Head of caudate nucleus (tissue), 42 donors: Measurements from ENCODE around the gene GRID1.

Experiments used
- DNase-seq, 42 donors: peaks; one replicate each; pipeline versions ENCODE4 v3.0.0 to v3.0.0-alpha.2; 2020 to 2021; ENCODE audit warnings: mixed read lengths in 7 of 42
- intact Hi-C: fragments of 100-400 bp; cut with DNase I; formaldehyde crosslinking; loops from one replicate; pipeline ENCODE4 v1.15.0; 2022

GRID1 gene

DNA sequence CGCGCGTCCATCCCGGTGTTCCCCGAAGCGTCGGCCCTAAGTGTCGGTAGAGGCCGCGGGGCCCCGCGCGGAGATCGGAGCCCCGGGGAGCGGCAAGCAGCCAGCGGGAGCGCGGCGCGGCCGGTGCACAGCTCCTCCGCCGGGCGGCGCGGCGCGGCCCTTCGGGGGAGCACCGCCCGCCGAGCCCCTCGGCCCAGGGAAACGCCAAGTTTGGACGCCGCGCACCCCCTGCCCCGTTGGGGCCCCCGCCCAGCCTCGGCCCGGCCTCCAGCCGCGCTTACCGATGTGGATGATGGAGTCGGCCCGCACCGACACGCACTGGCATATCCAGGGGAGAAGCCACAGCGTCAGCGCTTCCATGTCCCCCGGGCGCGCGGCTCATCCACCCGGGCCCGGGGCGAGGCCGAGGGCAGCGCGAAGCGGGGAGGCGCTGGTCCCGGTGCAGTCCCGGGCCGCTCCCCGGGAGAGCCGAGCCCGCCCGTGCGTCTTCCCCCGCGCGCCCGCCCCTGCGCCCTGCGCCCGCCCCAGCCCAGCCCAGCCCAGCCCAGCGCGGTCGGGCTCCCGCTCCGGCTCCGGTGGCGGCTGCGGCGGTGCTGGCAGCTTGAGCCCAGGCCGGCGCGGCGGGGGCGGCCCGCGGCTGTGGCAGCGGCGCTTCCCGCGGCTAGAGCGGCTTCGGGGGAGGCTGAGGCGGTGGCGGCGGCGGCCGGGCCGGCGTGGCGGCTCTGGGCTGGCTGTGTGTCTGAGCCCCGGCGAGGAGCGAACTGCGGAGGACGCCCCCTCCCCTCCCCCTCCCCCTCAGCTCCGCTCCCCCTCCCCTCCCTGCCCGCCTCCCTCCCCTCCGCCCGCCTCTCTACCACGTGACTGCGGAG lies at the start of gene GRID1:
Gene GRID1 (minus strand): TSS at position 763 of the 869 bp plus-strand sequence.
- DNase-seq, result peak; percentile 17 to 92 (median 82)
- intact Hi-C loops, result loop anchor here (10.0 kb wide), 1 partner anchor 261 kb away; no protein-coding TSS in a partner anchor

DNA sequence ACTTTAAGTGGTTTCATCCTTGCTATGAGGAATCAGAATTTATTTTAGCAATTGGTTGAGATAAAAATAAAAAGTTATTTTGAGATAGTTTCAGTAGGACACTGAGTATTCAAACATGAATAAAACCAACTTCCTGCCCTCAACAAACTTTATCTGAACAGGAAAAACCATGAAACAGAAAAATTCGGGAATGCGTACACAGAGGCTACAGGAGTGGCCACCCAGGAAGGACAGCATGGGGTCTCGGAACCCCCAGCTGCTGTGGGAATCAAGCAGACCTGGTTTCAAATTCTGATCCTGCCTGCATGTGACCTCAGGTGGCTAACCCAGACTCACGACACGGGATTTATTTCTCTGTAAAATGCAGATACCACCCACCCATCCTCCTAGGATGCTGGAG lies 49.0 kb upstream of the GRID1 start:
- intact Hi-C loops, result no loop called here
- no peak for DNase-seq

DNA sequence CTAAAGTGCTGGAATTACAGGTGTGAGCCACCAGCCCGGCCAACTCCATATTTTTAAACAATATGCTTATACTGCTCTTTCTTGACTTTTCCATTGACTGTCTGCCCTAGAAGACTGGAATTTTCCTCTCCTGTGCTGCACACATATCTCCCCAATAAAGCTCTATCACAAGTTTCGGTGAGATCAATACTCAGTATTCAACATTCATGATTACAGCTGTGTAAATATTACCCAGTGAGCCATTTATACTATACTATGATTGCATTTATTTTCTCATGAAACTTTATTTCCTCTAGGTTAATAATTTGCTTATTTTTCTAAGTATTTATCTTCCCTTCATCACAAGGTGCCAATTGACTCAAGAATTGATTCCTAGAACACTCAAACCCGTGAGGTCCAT lies 48.5 kb upstream of the GRID1 start:
- DNase-seq, result no peak
- intact Hi-C loops, result no loop called here

DNA sequence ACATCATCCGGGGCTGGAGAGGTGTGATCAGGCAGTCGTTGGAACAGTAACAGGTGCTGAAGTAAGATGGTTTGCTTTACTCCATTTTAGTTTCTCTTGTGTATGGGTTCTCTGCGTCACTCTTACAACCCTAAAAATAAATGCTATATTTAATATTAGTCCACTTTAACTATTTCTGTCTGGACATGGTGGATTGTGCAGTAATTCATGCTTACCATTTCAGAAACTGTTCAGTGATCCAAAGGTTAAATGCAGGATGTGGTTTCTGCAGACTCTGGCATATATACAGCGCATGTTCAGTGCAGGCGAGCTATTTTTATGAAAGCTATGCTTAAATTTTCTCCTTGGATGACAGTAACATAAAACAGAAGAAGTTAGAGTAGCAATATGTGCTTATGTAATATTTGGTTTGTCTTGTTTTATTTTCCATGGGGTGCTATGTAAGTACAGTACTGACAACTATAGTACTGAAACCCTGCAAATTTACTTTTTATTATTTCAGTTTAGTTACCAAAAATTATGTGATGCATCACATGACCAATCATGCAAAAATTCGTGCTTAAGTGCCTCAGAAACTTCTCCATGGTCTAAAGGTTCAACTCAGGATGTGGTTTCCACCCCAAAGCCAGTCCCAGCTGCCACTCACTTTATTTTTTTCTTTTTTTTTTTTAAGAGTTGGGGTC lies 46.6 kb upstream of the GRID1 start:
- intact Hi-C loops, result no loop called here

DNA sequence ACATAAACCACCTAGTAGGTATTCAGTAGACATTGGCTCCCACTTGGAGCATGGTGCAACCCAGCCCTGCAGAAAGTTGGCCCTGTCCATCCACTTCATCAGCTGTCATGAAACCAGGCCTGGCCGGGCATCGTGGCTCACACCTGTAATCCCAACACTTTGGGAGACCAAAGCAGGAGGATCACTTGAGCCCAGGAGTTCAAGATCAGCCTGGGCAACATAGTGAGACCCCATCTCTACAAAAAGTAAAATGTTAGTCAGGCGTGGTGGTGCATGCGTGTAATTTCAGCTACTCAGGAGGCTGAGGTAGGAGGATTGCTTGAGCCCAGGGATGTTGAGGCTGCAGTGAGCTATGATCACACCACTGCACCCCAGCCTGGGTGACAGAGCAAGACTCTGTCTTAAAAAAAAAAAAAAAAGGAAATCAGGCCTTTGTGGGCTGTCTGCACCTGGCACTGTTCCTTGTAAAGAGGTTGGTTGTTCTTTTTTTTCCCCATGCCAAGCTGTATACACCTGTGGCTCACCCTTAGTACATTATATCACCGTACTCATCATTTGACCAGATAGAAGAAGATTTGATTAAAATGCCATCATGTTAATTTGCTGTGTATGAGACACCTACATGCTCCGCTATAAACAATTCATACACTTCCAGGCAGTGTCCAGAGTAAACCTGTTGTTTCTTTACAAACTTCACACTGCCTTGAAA lies 45.4 kb upstream of the GRID1 start:
- intact Hi-C loops, result no loop called here
- DNase-seq, result no peak

More for the DNA sequence above, 46.6 kb upstream of the GRID1 start:
- DNase-seq, result peak in 8 of 42 donors; percentile 16 to 57 (median 40)

DNA sequence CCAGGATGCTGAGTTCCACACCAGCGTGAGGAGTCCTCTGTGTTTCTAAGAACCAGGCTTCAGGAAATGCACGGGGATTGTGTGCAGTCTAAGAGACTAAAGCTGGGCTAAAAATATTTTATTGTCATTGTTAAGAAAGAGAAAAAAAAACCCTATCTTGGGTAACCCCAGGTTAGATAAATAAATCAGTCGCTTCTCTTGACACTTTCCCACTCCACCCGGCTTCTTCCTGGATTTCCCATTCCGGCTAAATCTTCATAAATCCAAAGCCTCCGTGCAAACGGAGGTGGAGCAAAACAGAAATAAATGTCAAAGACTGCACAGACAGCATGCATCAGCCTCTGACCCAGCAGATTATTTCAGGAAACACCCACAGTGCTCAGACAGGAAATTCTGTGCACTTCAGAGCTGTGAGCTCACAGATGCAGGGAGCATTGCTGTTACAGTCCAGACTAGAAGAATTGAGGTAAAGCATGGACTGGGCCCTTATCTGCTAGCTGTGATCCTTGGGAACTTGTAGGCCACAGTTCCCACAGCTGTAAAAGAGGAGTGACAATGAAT lies 44.8 kb upstream of the GRID1 start:
- DNase-seq, result peak in 34 of 42 donors; percentile 32 to 91 (median 62)

DNA sequence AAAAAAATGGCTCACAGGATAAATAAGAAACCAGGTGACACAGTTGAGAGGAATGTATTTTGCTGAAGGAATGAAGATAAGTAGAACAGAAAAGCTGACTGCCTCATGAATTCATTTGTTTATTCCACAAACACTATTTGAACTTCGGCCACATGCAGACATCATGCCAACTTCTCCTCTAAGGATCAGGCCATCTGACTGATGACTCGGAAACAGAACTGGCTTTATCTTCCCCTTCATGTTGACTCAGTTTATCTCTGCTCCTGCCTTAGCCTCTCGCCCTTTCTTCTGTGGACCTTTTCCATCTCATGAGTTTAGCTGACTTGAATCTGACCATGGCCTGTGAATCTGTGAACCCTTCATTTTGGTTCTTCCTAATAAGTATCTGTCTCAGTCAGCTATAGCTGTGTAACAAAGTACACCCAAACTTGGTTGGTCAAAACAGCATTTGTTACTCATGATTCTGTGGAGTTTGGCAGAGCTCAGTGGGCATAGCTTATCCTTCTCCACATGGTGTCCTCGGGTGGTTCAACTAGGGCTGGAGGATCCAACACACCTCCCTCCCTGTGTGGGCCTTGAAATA lies 44.0 kb upstream of the GRID1 start:
- intact Hi-C loops, result no loop called here
- DNase-seq, result no peak

More for the DNA sequence above, 44.8 kb upstream of the GRID1 start:
- intact Hi-C loops, result no loop called here

DNA sequence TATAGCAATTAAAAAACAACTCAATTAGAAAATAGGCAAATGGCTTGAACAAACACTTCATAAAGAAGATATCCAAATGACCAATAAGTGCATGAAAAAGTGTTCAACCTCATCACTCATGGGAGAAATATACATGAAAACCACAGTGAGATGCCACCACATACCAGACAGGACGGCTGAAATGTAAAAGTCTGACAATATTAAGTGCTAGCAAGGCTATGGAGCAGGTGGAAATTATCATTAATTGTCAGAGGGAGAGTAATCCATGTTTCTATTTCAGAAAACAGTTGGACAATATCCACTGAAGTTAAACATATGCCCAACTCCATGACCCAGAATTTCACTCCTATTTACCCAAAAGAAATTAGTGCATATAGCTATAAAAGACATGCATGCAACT lies 42.6 kb upstream of the GRID1 start:
- intact Hi-C loops, result loop anchor here (10.0 kb wide), 1 partner anchor 486 kb away; no protein-coding TSS in a partner anchor
- DNase-seq, result no peak

DNA sequence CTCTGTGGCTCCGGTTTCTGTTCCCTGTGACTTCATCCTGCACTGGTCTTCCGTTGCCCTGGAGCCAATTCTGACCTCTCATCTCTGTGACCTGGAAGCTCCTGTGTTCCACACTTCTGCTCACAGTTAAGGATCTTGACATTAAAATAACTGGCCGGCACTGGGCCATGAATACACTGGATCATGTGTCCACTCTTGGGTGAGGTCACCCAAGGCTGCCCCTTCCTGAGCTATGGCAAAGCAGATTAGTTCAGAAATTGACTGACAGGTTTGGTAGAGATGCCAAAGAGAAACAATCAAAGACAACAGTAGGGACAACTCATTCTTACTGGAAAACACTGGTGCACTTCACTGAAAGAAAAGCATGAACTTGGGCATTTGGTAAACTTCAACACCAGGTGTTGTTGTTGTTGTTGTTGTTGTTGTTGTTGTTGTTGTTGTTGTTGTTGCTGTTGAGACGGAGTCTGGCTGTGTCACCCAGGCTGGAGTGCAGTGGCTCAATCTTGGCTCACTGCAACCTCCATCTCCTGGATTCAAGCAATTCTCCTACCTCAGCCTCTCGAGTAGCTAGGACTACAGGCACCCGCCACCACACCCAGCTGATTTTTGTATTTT lies 36.7 kb upstream of the GRID1 start:
- intact Hi-C loops, result loop anchor here (5.0 to 10.0 kb wide), 2 partner anchors 84 to 492 kb away; no protein-coding TSS in a partner anchor

DNA sequence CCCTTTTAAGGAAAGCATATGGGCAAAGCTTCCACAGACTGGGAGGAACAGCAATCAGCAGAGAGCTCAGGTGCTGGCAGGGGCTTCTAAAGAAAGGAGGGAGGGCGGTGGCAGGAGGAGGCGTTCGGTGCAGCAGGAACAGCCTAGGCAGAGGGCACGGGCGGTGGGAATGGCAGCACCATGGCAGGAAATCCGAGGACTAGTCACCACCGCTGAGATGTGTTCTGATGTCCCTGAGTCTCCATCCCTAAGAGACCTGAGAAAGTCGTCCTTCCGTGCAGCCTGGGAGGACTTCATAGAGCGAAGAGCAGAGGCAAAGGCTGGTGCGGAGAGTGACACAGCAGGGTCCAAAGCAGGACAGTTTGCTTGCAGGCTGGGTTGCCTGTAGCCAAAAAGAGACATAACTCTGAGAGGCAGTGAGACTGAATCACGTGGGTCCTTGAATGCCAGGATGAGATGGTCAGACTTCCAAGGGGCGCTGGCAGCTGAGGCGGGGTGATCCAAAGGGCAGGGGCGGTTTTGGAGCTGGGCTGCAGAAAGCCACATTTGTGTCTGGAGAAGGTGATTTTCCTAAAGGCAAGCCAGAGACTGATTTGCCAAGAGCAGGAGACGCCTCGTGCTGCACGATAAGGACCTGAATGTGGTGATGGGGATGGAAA lies 35.8 kb upstream of the GRID1 start:
- peak in 24 of 42 donors; percentile 9 to 64 (median 22) for DNase-seq
- intact Hi-C loops, result loop anchor here (5.0 to 10.0 kb wide), 2 partner anchors 85 to 492 kb away; no protein-coding TSS in a partner anchor

More for the DNA sequence above, 36.7 kb upstream of the GRID1 start:
- DNase-seq, result no peak

DNA sequence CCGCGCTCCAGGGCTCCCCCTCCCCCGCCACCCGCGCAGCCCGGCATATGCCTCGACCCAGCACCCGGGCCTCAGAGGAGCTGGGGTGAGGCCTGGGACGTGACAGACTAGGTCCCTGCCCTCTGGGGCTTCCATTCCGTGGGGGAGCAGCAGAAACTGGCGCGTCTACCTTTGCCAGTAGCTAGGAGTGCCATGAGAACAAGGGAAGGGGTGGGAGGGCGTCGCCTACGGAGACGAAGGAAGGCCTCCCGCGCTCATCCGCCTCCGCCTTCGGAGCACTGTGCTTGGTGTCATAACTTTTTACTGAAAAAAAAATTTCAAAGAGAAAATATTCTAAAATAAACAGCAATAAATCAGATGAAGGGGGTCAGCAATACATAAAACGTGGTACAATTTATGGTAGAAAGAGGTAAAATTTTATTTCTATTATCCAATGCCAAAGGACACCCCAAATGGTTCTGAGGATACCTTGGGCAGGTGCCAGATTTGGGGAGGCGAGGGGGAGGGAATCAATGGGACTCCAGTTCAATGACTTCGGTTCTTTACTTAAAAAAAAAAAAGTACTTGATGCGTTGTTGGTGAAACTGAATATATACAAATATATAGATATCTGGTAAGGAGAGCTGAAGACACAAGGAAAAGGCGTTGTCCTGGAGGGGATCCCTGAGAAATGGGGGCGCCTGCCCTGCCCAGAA lies 35.1 kb upstream of the GRID1 start:
- peak; percentile 31 to 84 (median 63) for DNase-seq
- intact Hi-C loops, result loop anchor here (2.0 to 10.0 kb wide), 3 partner anchors 86 to 493 kb away; no protein-coding TSS in a partner anchor

DNA sequence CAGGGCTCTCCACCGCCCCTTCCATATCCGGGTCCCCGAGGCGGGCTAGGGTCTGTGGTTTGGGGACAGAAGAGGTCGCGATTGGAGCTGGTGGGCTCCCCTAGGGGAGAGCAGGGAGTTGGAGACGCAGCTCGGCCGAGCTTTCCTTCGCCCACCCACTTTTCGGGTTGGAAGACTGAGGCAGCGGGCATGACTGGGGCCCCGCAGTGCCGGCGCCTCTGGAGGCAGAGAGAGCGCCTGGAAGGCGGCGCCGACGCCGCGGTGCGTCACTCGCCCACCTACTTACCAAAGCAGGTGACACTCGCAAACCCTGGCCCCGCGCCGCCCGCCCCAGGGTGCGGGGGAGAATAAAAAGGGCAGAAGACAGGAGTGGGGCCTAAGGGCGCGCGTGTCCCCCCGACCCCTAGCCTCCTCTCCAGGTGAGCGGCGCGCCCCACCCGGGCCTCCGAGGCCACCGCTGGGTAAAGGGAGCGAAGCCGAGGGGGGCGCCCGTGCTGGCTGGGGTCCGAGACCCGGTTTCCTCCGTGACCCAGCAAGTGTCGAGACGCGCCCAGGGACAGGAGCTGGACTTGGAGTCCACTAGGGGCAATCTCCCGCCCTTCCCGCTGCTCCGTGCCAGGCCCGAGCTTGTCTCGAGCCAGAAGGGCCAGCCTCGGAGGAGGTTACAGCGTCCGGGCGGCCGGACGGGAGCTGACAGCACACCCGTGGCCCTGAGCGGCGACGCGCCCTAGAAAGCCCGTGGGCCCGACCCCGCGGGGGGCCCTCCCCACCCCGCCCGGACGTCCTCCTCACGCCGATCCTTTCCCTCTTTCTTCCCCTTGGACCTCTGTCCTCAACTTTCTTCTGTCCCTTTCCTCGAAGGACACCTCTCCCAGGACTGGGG lies 34.4 kb upstream of the GRID1 start:
- DNase-seq, result peak in 41 of 42 donors; percentile 49 to 90 (median 75)
- intact Hi-C loops, result loop anchor here (2.0 to 10.0 kb wide), 3 partner anchors 86 to 494 kb away; no protein-coding TSS in a partner anchor

DNA sequence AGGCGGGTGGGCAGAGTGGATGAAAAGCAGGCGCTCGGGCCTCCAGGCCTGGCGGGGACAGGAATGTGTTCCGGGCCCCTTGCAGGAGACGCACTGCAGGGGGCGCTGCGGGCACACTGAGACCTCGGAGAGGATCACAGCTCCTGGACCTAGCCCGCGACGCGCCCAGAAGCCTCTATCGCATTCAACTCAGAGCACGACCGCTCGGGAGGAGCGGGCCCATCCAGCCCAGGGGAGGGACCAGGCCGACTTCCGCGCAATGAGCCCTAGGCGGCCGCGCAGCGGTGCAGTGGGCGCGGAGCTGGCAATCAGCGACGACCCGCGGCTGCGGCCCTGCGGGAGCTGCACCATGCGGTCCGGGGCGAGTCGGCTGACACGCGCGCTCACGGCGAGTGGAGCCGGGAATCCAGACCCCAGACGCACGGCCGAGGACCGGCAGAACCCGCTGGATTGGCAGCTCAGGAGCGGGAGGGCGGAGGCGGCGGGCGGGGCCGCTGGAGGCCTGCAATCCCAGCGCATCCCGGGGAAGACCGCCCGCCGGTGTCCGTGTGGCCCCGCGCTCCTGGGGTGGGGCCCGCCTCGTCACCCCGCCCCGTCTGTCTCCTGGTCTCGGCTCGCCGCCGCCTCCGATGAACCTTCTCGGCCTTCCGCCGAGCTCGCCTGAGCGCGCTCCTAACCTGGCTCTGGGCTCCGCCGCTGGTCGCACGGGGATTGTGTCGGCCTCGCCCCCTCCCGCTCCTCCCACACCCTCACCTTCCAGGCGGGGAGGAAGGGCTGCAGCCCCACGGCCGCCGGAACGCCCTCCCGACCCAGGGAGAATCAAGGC lies 33.5 kb upstream of the GRID1 start:
- intact Hi-C loops, result loop anchor here (2.0 to 10.0 kb wide), 4 partner anchors 87 to 495 kb away; no protein-coding TSS in a partner anchor
- peak; percentile 91 to 99 (median 97) for DNase-seq

DNA sequence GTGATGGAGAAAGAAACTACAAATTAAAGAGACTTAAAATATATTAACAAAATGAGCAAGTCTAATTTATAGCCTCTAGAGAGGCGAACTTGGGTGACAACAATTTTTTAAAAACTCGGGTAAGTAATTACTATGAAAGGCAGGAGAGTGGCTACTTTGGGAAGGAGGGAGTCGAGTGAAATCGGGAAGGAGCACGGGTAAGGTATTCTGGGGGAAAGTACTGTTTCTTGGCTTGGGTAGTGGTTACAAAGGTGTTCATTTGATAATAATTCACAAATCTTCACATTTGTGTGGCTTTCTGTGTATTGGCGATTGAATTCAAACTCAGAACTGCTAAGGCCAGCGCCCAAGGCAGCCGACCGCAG lies 32.9 kb upstream of the GRID1 start:
- no peak for DNase-seq
- intact Hi-C loops, result loop anchor here (10.0 kb wide), 1 partner anchor 285 kb away; no protein-coding TSS in a partner anchor

DNA sequence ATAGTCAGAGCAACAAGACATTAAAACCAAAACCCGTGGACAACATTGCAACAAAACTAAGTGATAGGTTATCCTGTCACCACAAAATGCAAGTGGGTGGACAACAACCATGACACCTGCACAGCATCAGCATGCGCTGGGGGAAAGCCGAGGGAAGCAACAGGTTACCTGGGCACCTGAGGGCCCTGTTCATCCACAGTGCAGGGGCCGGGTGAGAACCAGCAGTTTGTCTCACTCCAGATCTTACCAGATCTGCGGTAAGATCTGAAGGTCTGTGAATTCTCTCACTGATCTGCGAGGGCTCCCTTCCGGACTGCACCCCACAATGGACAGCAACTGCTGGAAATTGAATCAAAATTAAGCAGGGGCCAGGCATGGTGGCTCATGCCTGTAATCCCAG lies 30.5 kb upstream of the GRID1 start:
- intact Hi-C loops, result loop anchor here (10.0 kb wide), 1 partner anchor 288 kb away; no protein-coding TSS in a partner anchor
- peak in 1 of 42 donors; percentile 24 for DNase-seq
